Gastrocnemius medialis (tissue), 4 donors: ENCODE data around the gene ADIPOQ. TPM values are rescaled to one million over a fixed set of nuclear protein-coding genes. Genes with fewer than 3 reads are reported as not detected.
"Not testable (repeated sequence)": the region's sequence is repeated elsewhere in the genome, so short reads cannot be mapped to it uniquely, and the experiment has no call there.

Experiments
- ATAC-seq, 2 donors: fragments of 150-250 bp; one replicate each; pipeline ENCODE4 v1.9.1; 2016
- DNase-seq, 2 donors: peaks; one replicate each; pipeline ENCODE4 v3.0.0-alpha.2; 2019
- H3K27ac ChIP-seq, 4 donors: fragments of 200-600 bp; sonication (generic); 1 replicate in 1 of 4; 2 replicates in 3 of 4; pipeline ENCODE4 v1.5.1; 2016 to 2018; ENCODE audit warnings: mild to moderate bottlenecking in 2 of 4, moderate library complexity in 1 of 4
- H3K27me3 ChIP-seq, 3 donors: fragments of 200-600 bp; sonication (generic) in 2 of 3; 1 replicate in 1 of 3; 2 replicates in 2 of 3; pipeline versions ENCODE4 v1.5.1 to v1.6.0; 2016 to 2019; ENCODE audit warnings: mild to moderate bottlenecking in 1 of 3, moderate library complexity in 1 of 3
- H3K36me3 ChIP-seq, 2 donors: fragments of 200-600 bp; sonication (generic) in 1 of 2; one replicate each; pipeline ENCODE4 v1.5.1; 2017 to 2018
- H3K4me1 ChIP-seq, 2 donors: fragments of 200-600 bp; sonication (generic) in 1 of 2; one replicate each; pipeline ENCODE4 v1.5.1; 2016 to 2017; ENCODE audit warnings: mild to moderate bottlenecking in 2 of 2
- H3K4me3 ChIP-seq, 4 donors: fragments of 200-600 bp; sonication (generic) in 3 of 4; 1 replicate in 1 of 4; 2 replicates in 3 of 4; pipeline ENCODE4 v1.5.1; 2016 to 2019; ENCODE audit warnings: mild to moderate bottlenecking in 2 of 4
- H3K9me3 ChIP-seq, 3 donors: fragments of 200-600 bp; sonication (generic) in 2 of 3; 1 replicate in 1 of 3; 2 replicates in 2 of 3; pipeline ENCODE4 v1.5.1; 2016 to 2019
- POLR2A ChIP-seq, 2 donors: fragments of 450-650 bp; IDR thresholded peaks; one replicate each; pipeline ENCODE4 v1.6.1; 2017; ENCODE audit warnings: antibody characterized with exemption in 2 of 2, mild to moderate bottlenecking in 2 of 2, moderate library complexity in 2 of 2
- in situ Hi-C, 4 donors: fragments of 200-750 bp; cut with MboI; loops; one replicate each; pipeline versions ENCODE4 v1.15.0 to v1.8.0; 2017; ENCODE audit warnings: low sequenced_read_pairs in 4 of 4
- intact Hi-C: fragments of 100-400 bp; cut with DNase I; formaldehyde crosslinking; loops from one replicate; pipeline ENCODE4 v1.15.1; 2023; ENCODE audit warnings: low total_unique reads
- total RNA-seq, 4 donors: library from RNA; depleted of rRNA; stranded (reverse); fragments of >200 nt; gene quantifications; one replicate each; pipeline versions ENCODE4 v1.1.0 to v1.2.3, GENCODE V29; 2016
- TF ChIP-seq, protein P1 (sequence below), 5 experiments: fragments of 450-650 bp in 3 of 5; fragments of 200-600 bp in 2 of 5; sonication (generic) in 2 of 5; IDR thresholded peaks in 4 of 5; conservative IDR thresholded peaks in 1 of 5; 1 replicate in 4 of 5; 2 replicates in 1 of 5; pipeline ENCODE4 v1.5.1; 2016 to 2019; ENCODE audit warnings: antibody characterized with exemption in 5 of 5, mild to moderate bottlenecking in 3 of 5, moderate library complexity in 3 of 5

Gene ADIPOQ
- total RNA-seq, 4 donors from 2014 or later, result 0.33 to 4.1 (median 1.8) TPM

- H3K4me1 ChIP-seq, result peaks cover 11 to 12% of the 10 kb centered on the region in 2 donors
- no peaks in the 10 kb centered on the region for H3K9me3 ChIP-seq
- in situ Hi-C loops, result no loop called here
- ATAC-seq (peak; percentile 95 to 98), DNase-seq (peak; percentile 70 to 71)
- intact Hi-C loops, result loop anchor here (1.0 to 5.0 kb wide), 3 partner anchors 21 to 239 kb away; partner anchors contain the start of genes EIF4A2 and TBCCD1
- H3K36me3 ChIP-seq, result no peaks in the 10 kb centered on the region
- TF ChIP-seq, protein P1, sequence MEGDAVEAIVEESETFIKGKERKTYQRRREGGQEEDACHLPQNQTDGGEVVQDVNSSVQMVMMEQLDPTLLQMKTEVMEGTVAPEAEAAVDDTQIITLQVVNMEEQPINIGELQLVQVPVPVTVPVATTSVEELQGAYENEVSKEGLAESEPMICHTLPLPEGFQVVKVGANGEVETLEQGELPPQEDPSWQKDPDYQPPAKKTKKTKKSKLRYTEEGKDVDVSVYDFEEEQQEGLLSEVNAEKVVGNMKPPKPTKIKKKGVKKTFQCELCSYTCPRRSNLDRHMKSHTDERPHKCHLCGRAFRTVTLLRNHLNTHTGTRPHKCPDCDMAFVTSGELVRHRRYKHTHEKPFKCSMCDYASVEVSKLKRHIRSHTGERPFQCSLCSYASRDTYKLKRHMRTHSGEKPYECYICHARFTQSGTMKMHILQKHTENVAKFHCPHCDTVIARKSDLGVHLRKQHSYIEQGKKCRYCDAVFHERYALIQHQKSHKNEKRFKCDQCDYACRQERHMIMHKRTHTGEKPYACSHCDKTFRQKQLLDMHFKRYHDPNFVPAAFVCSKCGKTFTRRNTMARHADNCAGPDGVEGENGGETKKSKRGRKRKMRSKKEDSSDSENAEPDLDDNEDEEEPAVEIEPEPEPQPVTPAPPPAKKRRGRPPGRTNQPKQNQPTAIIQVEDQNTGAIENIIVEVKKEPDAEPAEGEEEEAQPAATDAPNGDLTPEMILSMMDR (IDR thresholded peaks at IDR 0.05 in 4 of 5, conservative IDR thresholded peaks at IDR 0.05 in 1 of 5), result no peak
- peak; percentile 12 to 38 for TF ChIP-seq POLR2A (IDR thresholded peaks at IDR 0.05)
- H3K4me3 ChIP-seq, result peak within 1 kb of the TSS; percentile 84 to 97 (median 89)
- H3K27ac ChIP-seq, result peak within 1 kb of the TSS; percentile 85 to 92 (median 88)
- H3K27me3 ChIP-seq, result no peaks in the 10 kb centered on the region
Observed at GRCh38 chr3:186806089-186807055, 36.1 kb upstream of the ADIPOQ start, which contains the start of gene RFC4. TSS of gene RFC4 (minus strand) at chr3:186806482. CDS start at chr3:186804713, 1,769 bp downstream.

DNA sequence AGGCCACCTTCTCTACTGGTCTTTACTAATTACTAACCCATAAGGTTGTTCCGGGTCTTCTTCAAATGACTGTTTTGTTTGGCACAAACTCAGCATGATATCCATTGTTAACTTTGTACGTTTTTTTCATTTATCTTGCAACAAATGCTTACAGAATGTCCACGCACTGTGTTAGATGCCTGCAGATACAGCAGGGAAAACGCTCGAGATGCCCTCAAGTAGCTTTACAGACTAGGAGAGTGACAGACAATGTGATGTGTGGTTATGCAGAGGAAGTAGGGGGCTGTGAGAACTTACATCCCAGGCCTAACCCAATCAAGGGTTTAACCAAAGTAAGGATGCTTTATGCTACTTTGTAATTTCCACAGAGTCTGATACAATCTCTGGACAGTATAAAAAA, 35.3 kb upstream of the ADIPOQ start:
- TF ChIP-seq POLR2A (IDR thresholded peaks at IDR 0.05), result no peak
- TF ChIP-seq, protein P1 (IDR thresholded peaks at IDR 0.05 in 4 of 5, conservative IDR thresholded peaks at IDR 0.05 in 1 of 5), result no peak
- peak overlapping the region; percentile 84 to 97 (median 89) for H3K4me3 ChIP-seq

GRCh38 chr3:186810336-186810996, 32.0 kb upstream of the ADIPOQ start:
- no peak for DNase-seq
- peaks cover 7 to 9% of the 10 kb centered on the region in 2 donors for H3K4me1 ChIP-seq
- intact Hi-C loops (no loop called here), in situ Hi-C loops (loop anchor here in 1 of 4 donors (10.0 kb wide), 1 partner anchor 196 kb away; the partner anchor contains the start of gene AHSG)
- no peak for TF ChIP-seq POLR2A (IDR thresholded peaks at IDR 0.05)
- TF ChIP-seq, protein P1 (IDR thresholded peaks at IDR 0.05 in 4 of 5, conservative IDR thresholded peaks at IDR 0.05 in 1 of 5), result no peak
- H3K9me3 ChIP-seq, result no peaks in the 10 kb centered on the region
- no peak overlapping the region for H3K27ac ChIP-seq
- peaks cover 0 to 8% (median 5%) of the 10 kb centered on the region in 3 donors for H3K27me3 ChIP-seq
- no peak for ATAC-seq
- no peak overlapping the region for H3K4me3 ChIP-seq
- no peaks in the 10 kb centered on the region for H3K36me3 ChIP-seq

More for the DNA sequence above, 35.3 kb upstream of the ADIPOQ start:
- H3K4me1 ChIP-seq, result peaks cover 11 to 12% of the 10 kb centered on the region in 2 donors
- H3K27ac ChIP-seq, result peak overlapping the region in 1 of 4 donors; percentile 85
- no peaks in the 10 kb centered on the region for H3K36me3 ChIP-seq
- in situ Hi-C loops (no loop called here), intact Hi-C loops (loop anchor here (5.0 kb wide), 1 partner anchor 240 kb away; the partner anchor contains the start of gene TBCCD1)
- DNase-seq (no peak), ATAC-seq (no peak)
- H3K9me3 ChIP-seq, result no peaks in the 10 kb centered on the region
- no peaks in the 10 kb centered on the region for H3K27me3 ChIP-seq

- intact Hi-C loops, DNase-seq: not testable (repeated sequence)
- in situ Hi-C loops, result loop anchor here in 1 of 4 donors (10.0 kb wide), 1 partner anchor 197 kb away; the partner anchor contains the start of gene AHSG
Observed at GRCh38 chr3:186811313-186811712, 31.2 kb upstream of the ADIPOQ start.

More at GRCh38 chr3:186811313-186811712, 31.2 kb upstream of the ADIPOQ start:
- not testable (repeated sequence) for H3K36me3 ChIP-seq, H3K4me1 ChIP-seq, H3K4me3 ChIP-seq, H3K9me3 ChIP-seq, H3K27me3 ChIP-seq, H3K27ac ChIP-seq, ATAC-seq
